SK-N-SH (cell line): Measurements from ENCODE around the gene CETN1. TPM values are rescaled to one million over a fixed set of nuclear protein-coding genes. Genes with fewer than 3 reads are reported as not detected.

ENCODE experiments used
- CTCF ChIA-PET: fragments of 300-600, 350-600 bp; formaldehyde crosslinking; extraction: SDS; loops from one replicate; lab custom pipeline; 2021; lab: Yijun Ruan, JAX
- POLR2A ChIA-PET: fragments of 350-600 bp; sonication (Branson Sonifier 250); formaldehyde crosslinking; extraction: SDS; loops from one replicate; lab custom pipeline; 2020; ENCODE audit warnings: antibody characterized with exemption, inconsistent platforms; lab: Yijun Ruan, JAX
- DNase-seq: peaks from one replicate; pipeline ENCODE4 v3.0.0; 2012
- H2AFZ ChIP-seq: fragments of 200-600 bp; sonication (generic); 2 replicates; pipeline ENCODE4 v1.8.1; 2016; ENCODE audit warnings: antibody characterized with exemption, mild to moderate bottlenecking, low read depth
- H3F3A ChIP-seq: fragments of 200-600 bp; sonication (generic); replicated peaks from 2 replicates; pipeline ENCODE3; 2016; ENCODE audit warnings: antibody characterized with exemption, mild to moderate bottlenecking; ENCODE audit not compliant: insufficient read depth
- H3K27ac ChIP-seq, 2 experiments: fragments of 200-500 bp in 1 of 2; fragments of 200-600 bp in 1 of 2; sonication (Bioruptor generic) in 1 of 2; sonication (generic), shearing (Covaris generic) in 1 of 2; 2 replicates each; pipeline versions ENCODE4 v1.5.1 to v1.6.1; 2014 to 2016; ENCODE audit warnings: low read depth in 2 of 2, inconsistent platforms in 1 of 2, low read length in 1 of 2, mild to moderate bottlenecking in 1 of 2, mixed read lengths in 1 of 2
- H3K27me3 ChIP-seq: fragments of 200-600 bp; sonication (generic), shearing (Covaris generic); 2 replicates; pipeline ENCODE4 v1.6.1; 2016; ENCODE audit warnings: mixed run types; ENCODE audit not compliant: insufficient read depth
- H3K36me3 ChIP-seq, 2 experiments: fragments of 200-500 bp in 1 of 2; fragments of 200-600 bp in 1 of 2; sonication (Bioruptor generic) in 1 of 2; sonication (generic) in 1 of 2; replicated peaks in 1 of 2; 2 replicates each; pipeline versions ENCODE3 to v1.5.1; 2014 to 2016; ENCODE audit warnings: low read length in 1 of 2, mild to moderate bottlenecking in 1 of 2; ENCODE audit not compliant: insufficient read depth in 2 of 2, control insufficient read depth in 1 of 2
- H3K4me1 ChIP-seq, 2 experiments: fragments of 200-500 bp in 1 of 2; fragments of 200-600 bp in 1 of 2; sonication (Bioruptor generic) in 1 of 2; sonication (generic), shearing (Covaris generic) in 1 of 2; 2 replicates each; pipeline versions ENCODE4 v1.5.1 to v1.6.1; 2014 to 2016; ENCODE audit warnings: low read depth in 1 of 2, low read length in 1 of 2, mixed run types in 1 of 2; ENCODE audit not compliant: insufficient read depth in 2 of 2, control insufficient read depth in 1 of 2
- H3K4me2 ChIP-seq: fragments of 200-600 bp; sonication (generic), shearing (Covaris generic); 2 replicates; pipeline ENCODE4 v1.6.1; 2017; ENCODE audit warnings: mixed run types
- H3K4me3 ChIP-seq, 2 experiments: fragments of 200-500 bp in 1 of 2; fragments of 200-600 bp in 1 of 2; sonication (Bioruptor generic) in 1 of 2; sonication (generic), shearing (Covaris generic) in 1 of 2; 2 replicates each; pipeline versions ENCODE4 v1.5.1 to v1.8.1; 2014 to 2016; ENCODE audit warnings: low read depth in 2 of 2, inconsistent platforms in 1 of 2, low read length in 1 of 2, mild to moderate bottlenecking in 1 of 2, mixed read lengths in 1 of 2, moderate library complexity in 1 of 2
- H3K79me2 ChIP-seq: fragments of 200-600 bp; sonication (generic); 2 replicates; pipeline ENCODE4 v1.8.1; 2017; ENCODE audit warnings: mild to moderate bottlenecking; ENCODE audit not compliant: insufficient read depth
- H3K9ac ChIP-seq: fragments of 200-600 bp; sonication (generic); 2 replicates; pipeline ENCODE4 v1.6.1; 2017; ENCODE audit warnings: mixed run types
- H3K9me2 ChIP-seq: fragments of 200-600 bp; sonication (generic); 2 replicates; pipeline ENCODE4 v1.6.1; 2017; ENCODE audit warnings: mixed run types
- H3K9me3 ChIP-seq: fragments of 200-600 bp; sonication (generic); 2 replicates; pipeline ENCODE4 v1.6.1; 2017; ENCODE audit warnings: mixed run types, mild to moderate bottlenecking, moderate library complexity
- H4K20me1 ChIP-seq: fragments of 200-600 bp; sonication (generic); 2 replicates; pipeline ENCODE4 v1.6.1; 2017; ENCODE audit warnings: mild to moderate bottlenecking, mixed run types; ENCODE audit not compliant: insufficient read depth
- CHD2 ChIP-seq: fragments of 150-350 bp; IDR thresholded peaks from 2 replicates; pipeline ENCODE4 v1.6.1; 2018; ENCODE audit warnings: low read length; ENCODE audit not compliant: partially characterized antibody
- ELF1 ChIP-seq: IDR thresholded peaks from 2 replicates; pipeline ENCODE4 v1.4.0; 2012
- EP300 ChIP-seq, 2 experiments: IDR thresholded peaks; 2 replicates each; pipeline versions ENCODE4 v1.4.0 to v1.6.1; 2012; ENCODE audit warnings: borderline replicate concordance in 1 of 2, low read depth in 1 of 2, low read length in 1 of 2
- EZH2phosphoT487 ChIP-seq: fragments of 200-600 bp; sonication (generic); IDR thresholded peaks from 2 replicates; pipeline ENCODE4 v1.6.1; 2017; ENCODE audit warnings: low read depth, mixed run types, mild to moderate bottlenecking, antibody characterized with exemption, moderate library complexity, borderline replicate concordance
- FOXJ3 ChIP-seq: sonication (generic); formaldehyde crosslinking; IDR thresholded peaks from 2 replicates; pipeline ENCODE4 v1.5.1; 2020; ENCODE audit warnings: mild to moderate bottlenecking, missing genetic modification reagents
- FOXM1 ChIP-seq: IDR thresholded peaks from 2 replicates; pipeline ENCODE4 v1.4.0; 2012; ENCODE audit warnings: low read depth, mild to moderate bottlenecking
- GABPA ChIP-seq: IDR thresholded peaks from 2 replicates; pipeline ENCODE4 v1.4.0; 2012; ENCODE audit warnings: low read depth, mild to moderate bottlenecking
- GATA2 ChIP-seq: sonication (generic); formaldehyde crosslinking; IDR thresholded peaks from 2 replicates; pipeline ENCODE4 v1.5.0; 2020; ENCODE audit warnings: mild to moderate bottlenecking, missing genetic modification reagents
- MEF2A ChIP-seq: IDR thresholded peaks from 2 replicates; pipeline ENCODE4 v1.4.0; 2012; ENCODE audit warnings: low read depth, borderline replicate concordance
- MXI1 ChIP-seq: IDR thresholded peaks from 2 replicates; pipeline ENCODE4 v1.6.1; 2012; ENCODE audit warnings: mild to moderate bottlenecking, low read depth, low read length, improper control_type of control experiment
- RAD21 ChIP-seq: IDR thresholded peaks from 2 replicates; pipeline ENCODE4 v1.6.1; 2012; ENCODE audit warnings: mild to moderate bottlenecking, low read length
- RXRA ChIP-seq: IDR thresholded peaks from 2 replicates; pipeline ENCODE4 v1.4.0; 2012; ENCODE audit warnings: low read depth, mild to moderate bottlenecking, borderline replicate concordance
- SIN3A ChIP-seq: IDR thresholded peaks from 2 replicates; pipeline ENCODE4 v1.6.1; 2012; ENCODE audit warnings: low read depth, mild to moderate bottlenecking, low read length, moderate library complexity, borderline replicate concordance
- SMC3 ChIP-seq: IDR thresholded peaks from 2 replicates; pipeline ENCODE4 v1.6.1; 2012; ENCODE audit warnings: low read depth, low read length, improper control_type of control experiment
- TAF1 ChIP-seq: IDR thresholded peaks from 2 replicates; pipeline ENCODE4 v1.6.1; 2012; ENCODE audit warnings: low read depth, mild to moderate bottlenecking, low read length, moderate library complexity, borderline replicate concordance
- TEAD4 ChIP-seq: IDR thresholded peaks from 2 replicates; pipeline ENCODE4 v1.4.0; 2012; ENCODE audit warnings: mild to moderate bottlenecking, borderline replicate concordance; ENCODE audit not compliant: insufficient read depth
- YY1 ChIP-seq: IDR thresholded peaks from 2 replicates; pipeline ENCODE4 v1.4.0; 2012; ENCODE audit warnings: low read depth, mild to moderate bottlenecking
- WGBS: methylation state at CpG from one replicate; pipeline ENCODE4 v1.1.6; 2017; ENCODE audit warnings: low lambda C conversion rate; 5-methylcytosine and 5-hydroxymethylcytosine counted together
- polyA plus RNA-seq, 3 experiments: library from polyadenylated mRNA; depleted of rRNA; stranded (reverse); fragments of >200 nt; gene quantifications; 2 replicates each; pipeline ENCODE4 v1.2.3, GENCODE V29; 2012
- TF ChIP-seq, protein P1 (sequence below): IDR thresholded peaks from 2 replicates; pipeline ENCODE4; 2012
- TF ChIP-seq, protein P2 (sequence below): IDR thresholded peaks from 2 replicates; pipeline ENCODE4 v1.4.0; 2012; ENCODE audit warnings: low read depth, borderline replicate concordance
- TF ChIP-seq, protein P3 (sequence below): fragments of 150-350 bp; IDR thresholded peaks from 2 replicates; pipeline ENCODE4 v1.6.1; 2017; ENCODE audit warnings: antibody characterized with exemption, low read length, low read depth, borderline replicate concordance
- TF ChIP-seq, protein P4 (sequence below): fragments of 150-350 bp; IDR thresholded peaks from 2 replicates; pipeline ENCODE4 v1.6.1; 2016; ENCODE audit warnings: mild to moderate bottlenecking, low read depth, low read length
- TF ChIP-seq, protein P5 (sequence below): IDR thresholded peaks from 2 replicates; pipeline ENCODE4 v1.4.0; 2012; ENCODE audit warnings: low read depth

Gene CETN1
- polyA plus RNA-seq, 1 of the 3 experiments (the other 2 are of a cell fraction) = not detected

DNA sequence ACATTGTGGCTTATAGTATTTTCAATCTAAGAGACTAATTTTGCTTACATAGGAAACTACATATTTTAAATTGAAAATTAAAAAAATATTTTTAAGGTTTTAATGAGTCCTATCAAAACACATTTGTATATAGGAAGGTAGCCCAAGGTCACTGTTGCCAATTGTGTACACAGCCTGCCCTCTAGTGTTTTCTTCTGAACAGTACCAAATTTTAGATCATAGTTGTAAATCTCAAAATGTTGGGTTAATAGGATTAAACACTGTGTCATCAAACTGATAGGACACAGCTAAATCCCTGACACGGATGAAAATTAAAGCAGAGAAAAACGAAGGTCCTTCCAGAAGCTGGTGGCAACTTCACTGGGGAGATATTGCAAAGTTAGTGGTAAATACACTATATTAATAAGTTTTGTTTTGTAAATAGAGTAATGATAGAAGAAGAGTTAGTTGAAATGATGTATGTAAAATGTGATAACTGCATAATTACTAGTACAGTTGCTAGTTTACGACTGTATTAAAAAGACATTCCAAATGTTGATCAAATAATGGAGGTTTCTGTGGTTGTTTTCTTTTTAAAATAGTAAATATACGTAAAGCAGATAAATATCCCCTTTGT is 36.3 kb downstream of the CETN1 start (continued):
- no peak for TF ChIP-seq CHD2
- no peak for TF ChIP-seq ELF1
- no peak for TF ChIP-seq YY1
- TF ChIP-seq, protein P1, sequence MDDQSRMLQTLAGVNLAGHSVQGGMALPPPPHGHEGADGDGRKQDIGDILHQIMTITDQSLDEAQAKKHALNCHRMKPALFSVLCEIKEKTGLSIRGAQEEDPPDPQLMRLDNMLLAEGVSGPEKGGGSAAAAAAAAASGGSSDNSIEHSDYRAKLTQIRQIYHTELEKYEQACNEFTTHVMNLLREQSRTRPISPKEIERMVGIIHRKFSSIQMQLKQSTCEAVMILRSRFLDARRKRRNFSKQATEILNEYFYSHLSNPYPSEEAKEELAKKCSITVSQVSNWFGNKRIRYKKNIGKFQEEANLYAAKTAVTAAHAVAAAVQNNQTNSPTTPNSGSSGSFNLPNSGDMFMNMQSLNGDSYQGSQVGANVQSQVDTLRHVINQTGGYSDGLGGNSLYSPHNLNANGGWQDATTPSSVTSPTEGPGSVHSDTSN = no peak
- peak; percentile 89 for TF ChIP-seq SMC3
- TF ChIP-seq FOXJ3 = no peak
- no peak for TF ChIP-seq SIN3A
- TF ChIP-seq RAD21 = peak; percentile 92
- no peak for TF ChIP-seq MEF2A
- no peak for TF ChIP-seq EP300 (IDR thresholded peaks at IDR 0.05; ENCODE audit: borderline replicate concordance in 1 of 2, low read depth in 1 of 2, low read length in 1 of 2)
- no peak for TF ChIP-seq EZH2phosphoT487
- TF ChIP-seq, protein P2, sequence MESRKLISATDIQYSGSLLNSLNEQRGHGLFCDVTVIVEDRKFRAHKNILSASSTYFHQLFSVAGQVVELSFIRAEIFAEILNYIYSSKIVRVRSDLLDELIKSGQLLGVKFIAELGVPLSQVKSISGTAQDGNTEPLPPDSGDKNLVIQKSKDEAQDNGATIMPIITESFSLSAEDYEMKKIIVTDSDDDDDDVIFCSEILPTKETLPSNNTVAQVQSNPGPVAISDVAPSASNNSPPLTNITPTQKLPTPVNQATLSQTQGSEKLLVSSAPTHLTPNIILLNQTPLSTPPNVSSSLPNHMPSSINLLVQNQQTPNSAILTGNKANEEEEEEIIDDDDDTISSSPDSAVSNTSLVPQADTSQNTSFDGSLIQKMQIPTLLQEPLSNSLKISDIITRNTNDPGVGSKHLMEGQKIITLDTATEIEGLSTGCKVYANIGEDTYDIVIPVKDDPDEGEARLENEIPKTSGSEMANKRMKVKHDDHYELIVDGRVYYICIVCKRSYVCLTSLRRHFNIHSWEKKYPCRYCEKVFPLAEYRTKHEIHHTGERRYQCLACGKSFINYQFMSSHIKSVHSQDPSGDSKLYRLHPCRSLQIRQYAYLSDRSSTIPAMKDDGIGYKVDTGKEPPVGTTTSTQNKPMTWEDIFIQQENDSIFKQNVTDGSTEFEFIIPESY = no peak
- TF ChIP-seq, all 33 proteins: peak for 3

DNA sequence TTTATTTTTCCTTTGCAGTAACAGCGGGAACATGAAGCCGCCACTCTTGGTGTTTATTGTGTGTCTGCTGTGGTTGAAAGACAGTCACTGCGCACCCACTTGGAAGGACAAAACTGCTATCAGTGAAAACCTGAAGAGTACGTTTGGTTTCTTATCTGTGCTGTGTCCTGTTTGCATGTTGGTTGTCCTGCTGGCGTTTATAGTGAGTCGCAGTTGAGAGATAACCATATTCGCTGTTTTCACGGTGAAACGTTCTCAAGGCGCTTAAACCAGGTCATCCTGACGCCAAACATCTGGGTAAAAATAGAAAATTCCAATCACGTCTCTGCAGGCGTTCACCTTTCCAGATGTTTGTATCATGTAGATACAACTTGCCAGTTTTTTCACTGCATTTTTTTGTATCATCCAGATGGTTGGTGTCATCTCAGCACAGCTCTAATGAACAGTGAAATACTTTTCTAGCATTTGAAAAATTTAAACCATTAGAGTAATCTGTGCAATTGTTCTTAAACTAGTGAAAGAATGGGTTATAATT is 37.9 kb downstream of the CETN1 start:
- Histone ChIP-seq H3K4me1 (no peaks in the 10 kb centered on the region; a peak in 1 of 4 replicates), H3K9me3 (no peaks in the 10 kb centered on the region), H3K9me2 (no peaks in the 10 kb centered on the region), H3K79me2 (no peaks in the 10 kb centered on the region), H3K9ac (no peak overlapping the region), H3K4me3 (no peak overlapping the region), H3K27me3 (peaks cover 28% of the 10 kb centered on the region; the same call in 1 of the 2 replicates), H3K4me2 (no peak overlapping the region), H2AFZ (0 out of 2 replicates have a peak overlapping the region, but pooled peaks have one; percentile 49), H3F3A (no peaks in the 10 kb centered on the region), H3K27ac (no peak overlapping the region), H4K20me1 (no peaks in the 10 kb centered on the region), H3K36me3 (no peaks in the 10 kb centered on the region)
- ChIA-PET CTCF (interaction anchor here (0.9 to 2.5 kb wide), 8 partner anchors 212 to 340 kb away, joined by 3 to 12 read pairs (median 4); no protein-coding TSS in a partner anchor), POLR2A (interaction anchor here (0.7 kb wide), 1 partner anchor 313 kb away, joined by 4 read pairs; no protein-coding TSS in a partner anchor)
- no peak for DNase-seq
- 51% methylated on average over 13 of the region's 13 CpGs for WGBS
- TF ChIP-seq, protein P3, sequence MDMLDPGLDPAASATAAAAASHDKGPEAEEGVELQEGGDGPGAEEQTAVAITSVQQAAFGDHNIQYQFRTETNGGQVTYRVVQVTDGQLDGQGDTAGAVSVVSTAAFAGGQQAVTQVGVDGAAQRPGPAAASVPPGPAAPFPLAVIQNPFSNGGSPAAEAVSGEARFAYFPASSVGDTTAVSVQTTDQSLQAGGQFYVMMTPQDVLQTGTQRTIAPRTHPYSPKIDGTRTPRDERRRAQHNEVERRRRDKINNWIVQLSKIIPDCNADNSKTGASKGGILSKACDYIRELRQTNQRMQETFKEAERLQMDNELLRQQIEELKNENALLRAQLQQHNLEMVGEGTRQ = no peak
- no peak for TF ChIP-seq MXI1
- no peak for TF ChIP-seq YY1
- no peak for TF ChIP-seq FOXM1
- no peak for TF ChIP-seq SIN3A
- no peak for TF ChIP-seq GATA2 (CRISPR knock-in tag)
- TF ChIP-seq RAD21 = no peak
- TF ChIP-seq MEF2A = no peak
- TF ChIP-seq, protein P2 = no peak
- TF ChIP-seq SMC3 = no peak
- TF ChIP-seq, protein P4, sequence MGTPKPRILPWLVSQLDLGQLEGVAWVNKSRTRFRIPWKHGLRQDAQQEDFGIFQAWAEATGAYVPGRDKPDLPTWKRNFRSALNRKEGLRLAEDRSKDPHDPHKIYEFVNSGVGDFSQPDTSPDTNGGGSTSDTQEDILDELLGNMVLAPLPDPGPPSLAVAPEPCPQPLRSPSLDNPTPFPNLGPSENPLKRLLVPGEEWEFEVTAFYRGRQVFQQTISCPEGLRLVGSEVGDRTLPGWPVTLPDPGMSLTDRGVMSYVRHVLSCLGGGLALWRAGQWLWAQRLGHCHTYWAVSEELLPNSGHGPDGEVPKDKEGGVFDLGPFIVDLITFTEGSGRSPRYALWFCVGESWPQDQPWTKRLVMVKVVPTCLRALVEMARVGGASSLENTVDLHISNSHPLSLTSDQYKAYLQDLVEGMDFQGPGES = no peak
- TF ChIP-seq TEAD4 = no peak
- TF ChIP-seq, protein P5, sequence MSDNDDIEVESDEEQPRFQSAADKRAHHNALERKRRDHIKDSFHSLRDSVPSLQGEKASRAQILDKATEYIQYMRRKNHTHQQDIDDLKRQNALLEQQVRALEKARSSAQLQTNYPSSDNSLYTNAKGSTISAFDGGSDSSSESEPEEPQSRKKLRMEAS = no peak
- no peak for TF ChIP-seq RXRA
- no peak for TF ChIP-seq TAF1
- TF ChIP-seq GABPA = no peak
